GM21737 (cell line): Measurements from ENCODE around the gene MACC1.

Experiments used
- ATAC-seq: cut with Tn5 transposase; IDR thresholded peaks from one replicate; pipeline ENCODE4 v1.9.1; 2021; ENCODE audit warnings: mild to moderate bottlenecking, moderate library complexity; ENCODE audit not compliant: unreplicated experiment

MACC1 gene

DNA sequence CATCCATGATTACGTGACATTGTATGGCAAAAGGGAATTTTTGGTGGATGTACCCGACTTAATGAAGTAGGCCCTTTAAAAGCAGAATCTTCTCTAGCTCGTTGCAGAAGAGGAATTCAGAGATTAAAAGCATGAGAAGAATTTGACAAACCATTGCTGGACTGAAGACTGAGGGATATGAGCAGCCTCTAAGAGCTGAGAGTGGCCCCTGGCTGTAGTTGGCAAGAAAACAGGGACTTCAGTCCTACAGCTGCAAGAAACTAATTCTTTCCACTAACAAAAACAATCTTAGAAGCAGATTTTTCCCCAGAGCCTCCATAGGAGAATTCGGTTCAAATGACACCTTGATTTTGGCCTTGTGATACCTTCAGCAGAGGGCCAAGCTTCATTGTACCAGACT is 34.1 kb downstream of the MACC1 start:
- no peak for ATAC-seq

DNA sequence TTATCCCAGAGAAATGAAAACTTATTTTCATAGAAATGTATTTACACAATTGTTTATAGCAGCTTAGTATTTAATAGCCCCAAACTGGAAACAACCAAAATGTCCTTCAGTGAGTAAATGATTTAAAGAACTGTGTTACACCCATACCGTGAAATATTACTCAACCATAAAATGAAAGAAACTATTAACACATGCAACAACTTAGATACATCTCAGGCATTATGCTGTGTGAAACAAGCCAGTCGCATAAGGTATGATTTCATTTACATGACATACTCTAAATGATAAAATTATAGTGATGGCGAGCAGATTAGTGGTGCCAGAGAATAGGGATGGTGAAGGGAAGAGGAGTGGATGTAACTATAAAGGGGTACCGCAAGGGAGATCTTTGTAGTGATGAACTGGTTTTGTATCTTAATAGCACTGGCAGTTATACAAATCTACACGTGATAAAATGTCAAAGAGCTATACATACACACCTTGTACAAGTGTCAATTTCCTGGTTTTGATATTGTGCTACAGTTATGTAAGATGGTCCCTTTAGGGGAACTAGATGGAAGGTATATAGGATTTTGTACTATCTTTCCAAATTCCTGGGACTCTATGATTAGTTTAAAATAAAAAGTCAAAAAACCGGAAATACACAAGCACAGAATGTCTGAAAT is 40.5 kb downstream of the MACC1 start:
- ATAC-seq = no peak

DNA sequence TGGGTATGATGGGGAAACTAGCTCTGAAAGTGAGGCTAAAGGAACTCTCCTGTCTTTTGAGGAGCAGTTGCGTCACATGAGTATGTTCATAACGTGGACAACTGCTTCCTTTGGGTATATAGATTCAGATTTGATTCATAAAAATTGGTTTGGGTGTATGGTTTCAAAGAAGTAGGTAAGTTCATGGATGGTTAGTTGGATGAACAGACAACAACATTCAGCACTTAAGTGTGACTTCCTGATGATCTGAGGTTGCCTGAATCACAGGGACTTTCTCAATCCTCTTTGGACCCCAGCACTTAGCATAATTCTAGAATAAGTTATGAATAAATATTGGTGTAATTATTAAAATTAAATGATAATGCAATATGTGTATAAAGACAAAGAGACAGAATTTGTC is 43.4 kb downstream of the MACC1 start:
- ATAC-seq = no peak

DNA sequence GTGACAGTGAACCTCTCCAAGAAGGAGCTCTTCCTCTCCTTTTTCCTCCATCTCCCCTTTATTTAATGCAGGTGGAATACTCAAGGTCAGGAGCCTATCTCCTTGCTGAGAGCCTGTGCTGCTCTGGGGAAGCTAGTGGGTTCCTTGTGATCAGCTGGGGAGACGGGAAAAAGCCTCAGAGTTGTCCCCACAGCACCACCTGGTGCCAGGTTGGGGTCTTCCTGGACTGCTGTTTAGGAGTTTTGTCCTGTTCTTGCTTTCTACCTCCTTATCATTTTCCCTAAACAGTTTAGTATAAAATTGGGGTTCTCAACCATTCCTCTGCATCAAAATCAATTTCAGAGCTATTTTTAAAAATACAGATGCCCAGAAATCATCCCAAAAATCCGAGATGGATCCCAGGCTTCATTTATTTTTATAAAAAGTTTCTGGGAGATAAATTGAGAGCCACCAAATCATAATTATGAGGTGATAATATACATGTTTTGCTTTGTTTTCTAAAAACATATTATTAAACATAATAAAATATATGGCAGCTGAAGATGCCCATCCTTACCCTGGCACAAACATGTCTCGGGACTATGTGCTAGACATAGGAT is 44.3 kb downstream of the MACC1 start:
- ATAC-seq = no peak

DNA sequence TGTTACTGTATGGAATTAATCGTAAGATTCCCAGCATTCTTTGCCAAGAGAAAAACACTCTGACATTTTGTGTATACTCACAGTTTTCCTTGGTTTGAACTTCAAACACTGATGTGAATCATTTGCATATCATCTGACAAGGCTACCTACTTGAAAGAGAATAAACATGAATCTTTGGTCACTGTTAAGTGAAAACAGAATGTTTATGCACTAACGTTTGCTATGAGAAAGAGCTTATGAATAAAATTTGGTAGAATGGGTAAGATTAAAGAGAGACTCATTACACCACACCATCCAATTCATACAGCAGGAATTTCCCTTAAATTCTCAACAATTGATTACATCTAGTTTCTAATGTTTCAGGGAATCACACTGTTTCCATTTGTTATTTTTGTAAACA is 46.6 kb downstream of the MACC1 start:
- no peak for ATAC-seq

- ATAC-seq = no peak
Measured at GRCh38 chr7:20165146-20165510, 52.1 kb downstream of the MACC1 start.

- ATAC-seq = no peak
Measured at GRCh38 chr7:20164425-20165145, 52.6 kb downstream of the MACC1 start.

- no peak for ATAC-seq
Measured at GRCh38 chr7:20162665-20163064, 54.5 kb downstream of the MACC1 start.

DNA sequence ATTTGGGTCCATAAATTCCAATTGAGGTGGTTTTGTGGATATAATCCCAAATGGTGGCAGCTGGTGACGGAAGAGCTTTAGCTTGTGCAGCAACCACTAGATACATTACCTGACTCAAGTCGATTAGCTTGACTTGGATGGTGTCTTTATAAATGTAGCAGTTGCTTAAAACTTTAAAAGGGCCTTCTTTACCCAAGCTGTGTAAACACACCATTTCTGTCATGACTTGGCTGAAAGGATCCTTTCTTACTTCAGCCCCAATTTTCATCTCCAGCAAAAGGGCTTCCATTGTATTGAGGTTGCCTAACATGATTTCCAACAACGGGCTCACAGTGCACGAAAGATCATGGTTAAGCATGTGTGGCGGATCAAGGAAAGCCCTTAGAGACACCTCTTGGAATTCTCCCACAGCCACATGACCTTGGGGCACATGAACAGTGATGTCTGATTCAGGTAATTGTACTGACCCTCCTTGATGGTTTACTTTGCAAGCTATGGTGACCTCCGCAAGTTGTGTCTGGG is 57.9 kb downstream of the MACC1 start:
- ATAC-seq = no peak

- ATAC-seq = no peak
Measured at GRCh38 chr7:20158684-20159083, 58.5 kb downstream of the MACC1 start.

DNA sequence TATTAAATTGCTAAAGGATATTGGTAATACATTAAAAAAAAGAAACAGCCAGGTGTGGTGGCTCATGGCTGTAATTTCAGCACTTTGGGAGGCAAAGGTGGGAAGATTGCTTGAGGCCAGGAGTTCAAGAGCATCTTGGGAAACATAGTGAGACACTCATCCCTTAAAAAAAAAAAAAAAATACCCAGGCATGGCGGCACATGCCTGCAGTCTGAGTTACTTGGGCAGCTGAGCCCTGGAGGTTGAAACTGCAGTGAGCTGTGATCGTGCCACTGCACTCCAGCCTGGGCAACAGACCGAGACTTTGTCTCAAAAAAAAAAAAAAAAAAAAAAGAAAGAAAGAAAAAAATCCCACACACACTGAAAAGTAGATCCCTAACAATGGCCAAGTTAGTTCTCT is 59.7 kb downstream of the MACC1 start:
- no peak for ATAC-seq

GRCh38 chr7:20153999-20154398 is 63.2 kb downstream of the MACC1 start:
- no peak for ATAC-seq

- no peak for ATAC-seq
Measured at GRCh38 chr7:20153567-20153966, 63.6 kb downstream of the MACC1 start.

DNA sequence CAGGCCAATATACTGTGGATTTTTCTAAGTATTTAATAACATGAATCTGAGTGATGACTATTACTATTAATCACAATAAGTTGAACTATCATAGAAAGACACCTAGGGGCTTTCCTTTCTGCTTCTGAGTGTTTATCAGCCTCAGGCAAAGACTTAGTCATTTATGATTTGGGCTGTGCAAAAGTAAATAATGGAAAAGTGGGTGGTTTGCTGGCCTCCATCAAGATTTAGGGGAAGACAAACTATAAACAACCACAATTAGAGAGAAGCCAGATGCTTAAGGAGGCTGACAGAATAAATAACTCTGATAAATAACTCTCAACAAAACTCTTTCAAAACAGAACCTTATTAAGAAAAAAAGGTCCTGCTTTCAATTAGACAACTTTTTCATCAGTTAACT is 64.7 kb downstream of the MACC1 start:
- no peak for ATAC-seq

DNA sequence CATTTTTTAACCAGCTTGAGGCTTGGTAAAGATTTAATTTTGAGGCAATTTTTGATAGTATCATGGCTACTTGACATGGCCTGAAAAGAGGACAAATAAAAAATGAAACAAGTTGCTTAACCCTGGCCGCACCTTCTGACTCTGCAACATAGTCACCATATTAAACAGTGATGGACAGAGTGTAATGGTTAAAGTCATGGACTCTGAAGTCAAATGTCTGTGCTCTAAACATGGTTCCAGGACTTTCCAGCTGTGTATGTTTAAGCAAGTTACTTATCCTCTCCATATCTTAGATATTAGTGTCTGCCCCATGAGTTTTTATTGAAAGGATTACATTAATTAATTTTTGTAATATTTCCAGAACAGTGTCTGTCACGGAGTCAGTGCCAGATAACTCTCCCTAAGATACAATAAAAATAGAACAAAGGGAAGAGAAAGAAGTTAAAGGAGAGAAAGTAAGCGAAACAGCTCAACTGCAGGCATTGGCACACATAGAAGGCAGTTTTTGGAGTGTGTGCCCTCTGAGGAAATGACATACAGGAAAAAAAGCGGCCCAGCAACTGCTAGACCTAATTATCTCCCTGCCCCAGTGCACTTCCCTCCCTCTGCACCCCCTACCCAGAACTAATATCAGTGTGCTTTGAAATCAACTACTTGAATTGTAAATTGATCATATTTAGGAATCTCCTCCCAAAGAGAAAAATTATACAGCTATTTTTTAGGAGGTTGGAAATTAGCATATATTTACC is 65.3 kb downstream of the MACC1 start:
- ATAC-seq = no peak

DNA sequence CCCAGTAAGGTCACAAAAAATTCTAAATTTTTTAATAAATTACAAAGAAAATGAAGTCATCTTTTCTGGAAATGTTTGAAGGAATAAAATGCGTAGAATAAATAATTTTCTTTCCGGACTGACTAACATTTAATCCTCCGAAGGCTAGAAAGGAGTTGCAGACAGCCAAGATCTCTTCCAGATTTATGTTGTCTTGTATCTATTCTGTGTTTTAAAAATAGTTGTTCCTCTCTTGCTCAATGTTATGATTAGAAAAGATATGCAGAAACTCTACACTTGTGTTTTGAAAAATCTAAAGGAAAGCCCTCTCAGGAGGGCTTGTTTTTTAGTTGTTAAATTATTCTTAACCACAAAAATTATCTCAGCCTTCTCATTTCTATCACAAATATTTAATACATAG is 70.7 kb downstream of the MACC1 start:
- ATAC-seq = no peak

GRCh38 chr7:20144801-20145200 is 72.4 kb downstream of the MACC1 start:
- no peak for ATAC-seq

GRCh38 chr7:20141666-20142065 is 75.5 kb downstream of the MACC1 start:
- no peak for ATAC-seq

GRCh38 chr7:20141002-20141345 is 76.2 kb downstream of the MACC1 start:
- ATAC-seq = no peak

DNA sequence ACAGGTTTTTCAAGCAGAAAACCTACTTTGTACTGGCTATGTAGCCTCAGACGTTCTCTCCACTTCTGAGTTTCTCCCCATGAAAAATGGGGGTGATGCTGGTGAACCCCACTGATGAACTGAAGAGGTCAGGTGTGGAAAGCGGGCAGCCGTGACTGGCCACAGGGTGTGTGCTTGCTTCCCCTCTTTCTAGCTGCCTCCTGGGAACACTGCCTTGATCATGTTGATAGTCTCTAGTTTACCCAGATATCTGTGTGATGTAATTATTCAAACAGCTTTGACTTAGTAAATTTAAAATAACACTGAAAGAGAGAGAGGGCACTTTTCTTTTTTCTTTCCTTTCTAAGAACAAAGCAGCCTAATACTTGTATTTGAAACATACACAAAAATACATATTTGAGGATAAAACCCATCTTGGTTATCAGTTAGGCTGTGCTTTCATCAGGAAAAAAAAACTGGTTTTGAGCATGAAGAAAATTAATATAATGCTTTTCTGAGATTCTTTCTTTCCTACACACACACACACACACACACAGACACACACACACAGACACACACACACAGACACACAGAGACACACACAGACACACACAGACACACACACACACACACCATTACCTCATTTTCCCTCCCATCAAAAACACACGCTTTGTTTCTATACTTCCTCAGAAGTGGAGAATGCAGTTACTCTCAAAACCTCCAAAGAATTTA is 76.7 kb downstream of the MACC1 start:
- ATAC-seq = no peak

- no peak for ATAC-seq
Measured at GRCh38 chr7:20136647-20137046, 80.5 kb downstream of the MACC1 start.
